ENCODE measurements around the gene UBE2O. TPM values are rescaled to one million over a fixed set of nuclear protein-coding genes. Genes with fewer than 3 reads are reported as not detected.

The UBE2O gene
- total RNA-seq, 2 donors from 2014 or later = 45.4 to 46.5 TPM

DNA sequence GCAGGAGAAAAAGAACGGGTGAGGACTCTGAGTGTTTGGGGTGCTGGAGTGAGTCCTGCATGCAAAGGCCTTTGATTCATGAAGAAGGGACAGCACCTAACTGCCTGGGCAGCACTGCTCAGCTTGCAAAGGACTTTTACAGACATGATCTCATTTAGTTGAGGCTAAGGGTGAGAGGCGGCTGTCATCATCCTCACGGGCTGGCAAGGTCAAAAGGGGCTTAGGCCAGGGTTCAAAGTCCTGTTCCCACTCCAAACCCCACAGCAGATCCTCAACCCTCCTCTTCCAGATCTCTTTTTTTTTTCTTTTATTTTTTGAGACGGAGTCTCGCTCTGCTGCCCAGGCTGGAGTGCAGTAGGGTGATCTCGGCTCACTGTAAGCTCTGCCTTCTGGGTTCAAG lies 43.5 kb upstream of the UBE2O start:
- no peak overlapping the region for H3K27ac ChIP-seq (ENCODE audit: low read depth, low read length)
- peaks cover 40% of the 10 kb centered on the region for H3K4me1 Mint-ChIP-seq
- H3K36me3 ChIP-seq (ENCODE audit: control insufficient read depth, insufficient read depth, low read length) = no peaks in the 10 kb centered on the region
- TF ChIP-seq, protein P1, sequence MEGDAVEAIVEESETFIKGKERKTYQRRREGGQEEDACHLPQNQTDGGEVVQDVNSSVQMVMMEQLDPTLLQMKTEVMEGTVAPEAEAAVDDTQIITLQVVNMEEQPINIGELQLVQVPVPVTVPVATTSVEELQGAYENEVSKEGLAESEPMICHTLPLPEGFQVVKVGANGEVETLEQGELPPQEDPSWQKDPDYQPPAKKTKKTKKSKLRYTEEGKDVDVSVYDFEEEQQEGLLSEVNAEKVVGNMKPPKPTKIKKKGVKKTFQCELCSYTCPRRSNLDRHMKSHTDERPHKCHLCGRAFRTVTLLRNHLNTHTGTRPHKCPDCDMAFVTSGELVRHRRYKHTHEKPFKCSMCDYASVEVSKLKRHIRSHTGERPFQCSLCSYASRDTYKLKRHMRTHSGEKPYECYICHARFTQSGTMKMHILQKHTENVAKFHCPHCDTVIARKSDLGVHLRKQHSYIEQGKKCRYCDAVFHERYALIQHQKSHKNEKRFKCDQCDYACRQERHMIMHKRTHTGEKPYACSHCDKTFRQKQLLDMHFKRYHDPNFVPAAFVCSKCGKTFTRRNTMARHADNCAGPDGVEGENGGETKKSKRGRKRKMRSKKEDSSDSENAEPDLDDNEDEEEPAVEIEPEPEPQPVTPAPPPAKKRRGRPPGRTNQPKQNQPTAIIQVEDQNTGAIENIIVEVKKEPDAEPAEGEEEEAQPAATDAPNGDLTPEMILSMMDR (conservative IDR thresholded peaks at IDR 0.05) = no peak
- H3K36me3 Mint-ChIP-seq (ENCODE audit: low read depth) = no peaks in the 10 kb centered on the region
- H3K4me3 ChIP-seq (ENCODE audit: low read length) = no peak overlapping the region
- no peaks in the 10 kb centered on the region for H3K4me1 ChIP-seq (ENCODE audit: control insufficient read depth, insufficient read depth, low read length)
- H3K27me3 Mint-ChIP-seq (ENCODE audit: insufficient read depth) = no peaks in the 10 kb centered on the region
- no peak overlapping the region for H3K9ac ChIP-seq (ENCODE audit: extremely low read depth, low read length, poor library complexity, severe bottlenecking)
- no peak overlapping the region for H3K27ac Mint-ChIP-seq
- WGBS, 2 experiments (ENCODE audit: insufficient coverage in 1 of 2, insufficient read length in 1 of 2) = 91 to 96% methylated on average over 6 of the region's 6 CpGs
- no peak overlapping the region for H3K4me3 Mint-ChIP-seq
- no peaks in the 10 kb centered on the region for H3K9me3 Mint-ChIP-seq
- no peak for DNase-seq
- no peaks in the 10 kb centered on the region for H3K9me3 ChIP-seq (ENCODE audit: control insufficient read depth, low read length)
- H3K27me3 ChIP-seq (ENCODE audit: control insufficient read depth, insufficient read depth, low read length, poor library complexity, severe bottlenecking) = no peaks in the 10 kb centered on the region

DNA sequence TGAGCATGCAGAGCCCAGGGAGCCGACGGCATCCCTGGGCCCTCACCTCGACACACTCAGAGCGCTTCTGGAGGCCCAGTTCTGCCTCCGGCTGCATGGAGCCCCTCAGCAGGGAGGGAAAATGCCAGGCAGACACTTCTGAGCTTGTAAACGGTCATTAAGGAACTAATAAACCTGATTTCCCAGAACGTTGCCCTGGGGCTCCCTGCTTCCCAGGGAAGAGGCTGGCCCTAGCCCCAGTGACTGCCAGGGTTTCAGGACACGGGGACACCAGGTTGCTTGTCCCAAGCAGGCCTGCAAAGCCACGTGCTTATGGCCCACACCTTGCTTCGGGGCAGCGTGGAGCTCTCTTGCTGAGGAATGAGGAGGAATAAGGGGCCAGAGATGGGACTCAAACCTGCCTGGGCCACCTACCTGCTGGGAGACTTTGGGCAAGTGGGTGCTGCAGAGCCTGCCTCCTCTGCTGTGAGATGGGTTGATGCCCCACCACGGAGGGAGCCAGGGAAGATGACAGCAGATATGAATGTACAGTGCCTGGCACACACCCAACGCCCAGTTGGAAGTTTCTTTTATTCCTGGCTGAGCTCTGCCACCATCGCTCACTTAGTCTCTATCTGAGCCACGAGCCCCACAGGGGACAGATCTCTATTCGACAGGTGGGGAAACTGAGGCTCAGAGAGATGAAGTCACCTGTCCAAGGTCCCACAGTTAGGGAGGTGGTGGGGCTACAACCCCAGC lies 42.9 kb upstream of the UBE2O start:
- H3K36me3 Mint-ChIP-seq (ENCODE audit: low read depth) = no peaks in the 10 kb centered on the region
- Histone ChIP-seq H3K9me3 (ENCODE audit: control insufficient read depth, low read length) (no peaks in the 10 kb centered on the region), H3K4me3 (ENCODE audit: low read length) (no peak overlapping the region), H3K27ac (ENCODE audit: low read depth, low read length) (no peak overlapping the region), H3K27me3 (ENCODE audit: control insufficient read depth, insufficient read depth, low read length, poor library complexity, severe bottlenecking) (no peaks in the 10 kb centered on the region), H3K9ac (ENCODE audit: extremely low read depth, low read length, poor library complexity, severe bottlenecking) (no peak overlapping the region), H3K4me1 (ENCODE audit: control insufficient read depth, insufficient read depth, low read length) (no peaks in the 10 kb centered on the region), H3K36me3 (ENCODE audit: control insufficient read depth, insufficient read depth, low read length) (no peaks in the 10 kb centered on the region)
- no peak for DNase-seq
- no peaks in the 10 kb centered on the region for H3K27me3 Mint-ChIP-seq (ENCODE audit: insufficient read depth)
- 91 to 93% methylated on average over 13 to 16 of the region's 16 CpGs for WGBS, 2 experiments (ENCODE audit: insufficient coverage in 1 of 2, insufficient read length in 1 of 2)
- TF ChIP-seq, protein P1 (conservative IDR thresholded peaks at IDR 0.05) = no peak
- no peak overlapping the region for H3K27ac Mint-ChIP-seq
- no peak overlapping the region for H3K4me3 Mint-ChIP-seq
- no peaks in the 10 kb centered on the region for H3K9me3 Mint-ChIP-seq
- peaks cover 38% of the 10 kb centered on the region for H3K4me1 Mint-ChIP-seq

DNA sequence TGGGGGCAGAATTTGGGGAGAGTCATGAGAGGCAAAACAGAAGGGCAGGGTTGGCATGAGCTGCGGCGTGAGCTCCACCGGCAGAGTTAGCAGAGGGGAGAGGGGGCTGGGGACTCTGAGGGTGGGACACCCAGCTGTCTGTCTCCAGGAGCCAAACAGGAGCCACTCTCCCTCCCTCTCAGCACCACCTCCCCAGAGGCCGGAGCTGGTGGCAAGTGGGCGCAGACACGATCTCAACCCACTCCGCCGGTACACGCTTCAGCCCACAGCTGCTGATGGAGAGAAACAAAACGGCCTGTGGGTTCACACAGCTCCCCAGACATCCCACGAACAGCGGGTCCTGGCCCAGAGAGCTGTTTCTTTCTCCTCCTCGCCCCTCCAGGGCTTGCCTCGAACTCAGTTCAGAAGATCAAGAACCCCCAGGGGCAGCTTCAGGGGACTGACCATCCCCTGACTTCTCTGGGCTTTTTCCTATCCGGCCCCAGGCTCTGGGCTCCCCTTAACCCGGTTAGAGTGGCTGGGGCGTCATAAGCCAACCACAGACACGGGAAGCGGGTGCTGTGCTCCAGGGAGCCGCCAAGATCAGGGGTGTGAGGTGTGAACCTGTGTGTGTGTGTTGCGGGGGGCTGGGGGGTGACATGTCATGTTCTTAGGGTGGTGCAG lies 40.7 kb upstream of the UBE2O start:
- Mint-ChIP-seq H3K4me3 (no peak overlapping the region), H3K27ac (peak overlapping the region; percentile 39), H3K36me3 (ENCODE audit: low read depth) (no peaks in the 10 kb centered on the region), H3K9me3 (no peaks in the 10 kb centered on the region), H3K4me1 (peaks cover 21% of the 10 kb centered on the region), H3K27me3 (ENCODE audit: insufficient read depth) (no peaks in the 10 kb centered on the region)
- H3K27ac ChIP-seq (ENCODE audit: low read depth, low read length) = no peak overlapping the region
- H3K27me3 ChIP-seq (ENCODE audit: control insufficient read depth, insufficient read depth, low read length, poor library complexity, severe bottlenecking) = no peaks in the 10 kb centered on the region
- no peaks in the 10 kb centered on the region for H3K9me3 ChIP-seq (ENCODE audit: control insufficient read depth, low read length)
- DNase-seq = no peak
- TF ChIP-seq, protein P1 (conservative IDR thresholded peaks at IDR 0.05) = no peak
- H3K9ac ChIP-seq (ENCODE audit: extremely low read depth, low read length, poor library complexity, severe bottlenecking) = no peak overlapping the region
- WGBS, 2 experiments (ENCODE audit: insufficient coverage in 1 of 2, insufficient read length in 1 of 2) = 87 to 89% methylated on average over 11 to 21 of the region's 21 CpGs
- no peaks in the 10 kb centered on the region for H3K36me3 ChIP-seq (ENCODE audit: control insufficient read depth, insufficient read depth, low read length)
- no peak overlapping the region for H3K4me3 ChIP-seq (ENCODE audit: low read length)
- H3K4me1 ChIP-seq (ENCODE audit: control insufficient read depth, insufficient read depth, low read length) = no peaks in the 10 kb centered on the region

Measured in endodermal cell (in vitro differentiated cells).